HG02759 (cell line): Measurements from ENCODE around the gene AQP12A.
"Not testable (repeated sequence)": the region's sequence is repeated elsewhere in the genome, so short reads cannot be mapped to it uniquely, and the experiment has no call there.

Experiments used
- ATAC-seq: cut with Tn5 transposase; IDR thresholded peaks from one replicate; pipeline ENCODE4 v1.9.1; 2021; ENCODE audit warnings: mild to moderate bottlenecking, moderate library complexity; ENCODE audit not compliant: unreplicated experiment

AQP12A gene

GRCh38 chr2:240659883-240660282 is 31.8 kb upstream of the AQP12A start:
- ATAC-seq, result not testable (repeated sequence)

DNA sequence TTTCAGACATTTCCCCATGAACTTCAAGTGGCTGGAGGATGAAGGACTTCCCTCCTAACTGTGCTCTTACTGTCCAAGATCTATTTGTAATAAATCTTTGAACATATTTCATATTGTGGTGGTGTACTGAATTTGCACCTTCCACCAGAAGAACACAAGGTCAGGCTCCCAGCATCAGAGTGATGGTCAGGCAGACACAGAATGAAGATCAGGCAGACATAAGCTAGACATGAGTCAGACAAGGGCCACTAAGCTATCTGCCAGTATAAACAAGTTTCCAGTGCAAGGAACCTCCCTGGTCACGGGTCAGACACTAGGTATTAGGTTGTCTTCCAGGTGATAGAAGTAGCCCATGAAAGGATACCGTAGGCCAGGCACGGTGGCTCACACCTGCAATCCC is 29.0 kb upstream of the AQP12A start:
- no peak for ATAC-seq

DNA sequence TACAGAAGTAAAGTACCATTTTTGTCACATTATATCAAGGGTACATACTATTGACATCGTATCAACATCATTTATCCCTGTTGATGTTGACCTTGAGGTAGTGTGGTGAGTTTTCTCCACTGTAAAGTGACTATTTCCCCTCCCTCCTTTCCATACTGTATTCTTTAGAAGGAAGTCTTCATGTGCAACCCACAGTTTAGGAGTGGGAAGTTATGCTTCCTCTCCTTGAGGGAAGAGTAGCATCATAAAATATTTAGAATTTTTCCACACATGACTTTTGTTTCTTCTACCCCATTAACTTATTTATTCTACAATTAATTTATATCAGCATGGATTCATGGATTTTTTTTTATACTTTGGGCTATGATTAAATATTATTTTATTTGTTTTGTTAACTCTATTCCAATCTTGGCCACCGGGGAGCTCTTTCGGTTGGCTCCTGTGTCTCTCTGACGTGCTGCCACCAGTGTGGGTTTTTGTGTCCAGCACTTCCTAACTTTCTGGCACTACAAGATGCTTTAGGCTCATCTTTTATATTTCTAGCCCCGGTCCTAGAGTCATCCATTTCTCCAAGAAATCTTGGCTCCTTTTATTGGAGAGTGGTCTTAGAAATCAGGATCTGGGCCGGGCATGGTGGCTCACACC is 28.0 kb upstream of the AQP12A start:
- no peak for ATAC-seq

- ATAC-seq, result no peak
These were observed 27.0 kb upstream of the AQP12A start for GRCh38 chr2:240664622-240665021.

GRCh38 chr2:240670402-240670801 is 21.3 kb upstream of the AQP12A start:
- ATAC-seq, result no peak

DNA sequence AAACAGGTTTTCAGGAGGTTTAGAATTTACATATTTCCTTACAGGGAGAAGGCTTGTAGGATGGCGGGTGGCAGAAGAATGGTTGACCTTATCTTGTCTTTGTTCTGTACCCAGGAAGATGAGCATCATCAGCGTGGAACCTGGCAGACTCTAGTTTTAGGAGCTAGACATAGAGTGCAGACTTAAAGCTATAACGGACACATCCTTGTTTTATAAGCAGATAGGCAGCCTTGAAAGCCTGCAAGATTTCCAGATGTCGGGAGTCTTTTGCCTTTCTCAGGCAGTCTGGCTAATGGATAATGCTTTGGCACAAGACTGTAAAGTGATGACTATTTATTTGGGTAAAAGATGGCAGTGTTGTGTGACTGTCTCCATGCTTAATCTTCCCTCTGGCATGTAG is 20.7 kb upstream of the AQP12A start:
- ATAC-seq, result no peak

DNA sequence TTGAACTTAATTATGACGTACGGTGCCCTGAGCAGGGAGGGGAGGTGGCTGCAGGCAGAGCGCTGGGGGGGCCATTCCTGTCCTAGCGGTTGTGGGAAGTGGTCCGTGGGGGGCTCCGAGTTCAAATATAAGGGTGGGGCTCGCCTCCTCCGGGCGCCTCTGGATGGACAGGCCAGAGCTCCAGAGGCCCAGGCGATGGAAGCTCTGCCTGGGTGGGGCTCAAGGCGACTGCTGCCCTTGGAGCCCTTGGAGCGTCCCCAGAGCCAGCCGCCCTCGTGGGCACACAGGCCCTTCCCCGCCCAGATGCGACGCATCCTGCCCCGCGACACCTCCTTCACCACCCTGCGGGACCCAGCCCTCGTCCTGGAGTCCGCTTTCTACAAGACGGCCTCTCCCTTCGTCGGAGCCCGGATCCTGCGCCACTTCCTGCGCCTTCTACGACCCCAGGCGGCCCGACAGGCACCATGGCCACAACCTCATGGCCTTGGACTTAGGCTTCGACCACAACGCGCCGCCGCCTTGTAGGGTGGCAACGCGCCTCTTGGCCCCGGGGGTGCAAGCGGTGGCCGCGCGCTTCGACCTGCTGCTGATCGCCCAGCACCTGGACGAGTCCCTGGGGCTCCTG is 19.5 kb upstream of the AQP12A start:
- no peak for ATAC-seq

DNA sequence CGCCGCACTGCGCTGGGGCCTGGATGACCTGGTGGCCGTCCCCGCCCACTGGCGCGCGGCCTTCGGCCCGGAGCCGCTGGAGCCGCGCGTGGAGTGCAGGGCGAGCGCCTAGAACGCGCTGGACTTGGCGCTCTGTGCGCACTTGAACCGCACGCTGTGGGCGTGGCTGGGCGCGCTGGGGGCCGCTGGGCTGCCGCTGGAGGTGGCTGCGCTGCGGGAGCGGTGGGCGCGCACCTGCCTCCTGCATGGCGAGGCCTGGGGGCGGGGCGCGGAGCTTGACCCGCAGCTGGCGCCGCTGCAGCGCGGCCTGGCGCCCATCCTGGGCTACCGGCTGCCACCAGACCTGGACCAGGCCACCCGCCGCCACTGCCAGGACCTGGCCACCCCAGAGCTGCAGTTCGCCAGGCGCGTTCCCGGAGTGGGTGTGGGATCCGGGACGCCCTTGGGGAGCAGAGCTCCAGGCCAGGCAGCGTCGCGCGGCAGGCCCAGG is 18.9 kb upstream of the AQP12A start:
- ATAC-seq, result no peak

DNA sequence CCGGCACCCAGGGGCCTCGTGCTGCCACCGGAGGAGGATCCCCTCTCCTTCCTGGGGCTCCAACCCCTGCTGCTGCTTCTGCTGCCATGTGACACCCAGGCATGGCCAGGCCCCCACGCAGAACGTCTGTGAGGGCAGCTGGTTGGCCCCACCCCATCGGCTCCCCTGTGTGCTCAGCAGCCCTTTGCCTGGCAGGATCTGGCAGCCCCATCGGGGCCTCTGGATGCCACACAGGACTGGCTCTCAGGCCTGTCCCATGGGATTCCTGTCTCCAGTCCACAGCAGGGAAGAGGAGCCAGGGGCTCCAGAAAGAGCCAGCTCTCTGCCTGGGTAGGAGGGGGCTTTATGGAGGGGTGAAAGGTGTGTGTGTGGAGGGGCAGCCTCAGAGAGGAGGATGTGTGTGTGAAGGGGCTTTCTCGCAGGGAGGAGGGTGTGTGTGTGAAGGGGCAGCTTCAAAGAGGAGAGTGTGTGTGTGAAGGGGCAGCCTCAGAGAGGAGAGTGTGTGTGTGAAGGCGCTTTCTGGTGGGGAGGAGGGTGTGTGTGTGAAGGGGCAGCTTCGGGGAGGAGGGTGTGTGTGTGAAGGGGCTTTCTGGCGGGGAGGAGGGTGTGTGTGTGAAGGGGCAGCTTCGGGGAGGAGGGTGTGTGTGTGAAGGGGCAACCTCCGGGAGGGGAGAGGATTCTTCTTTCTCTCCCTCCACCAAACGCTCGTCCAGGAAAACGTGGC is 17.0 kb upstream of the AQP12A start:
- not testable (repeated sequence) for ATAC-seq

GRCh38 chr2:240675345-240675744 is 16.3 kb upstream of the AQP12A start:
- not testable (repeated sequence) for ATAC-seq

- ATAC-seq, result not testable (repeated sequence)
These were observed 13.6 kb upstream of the AQP12A start for GRCh38 chr2:240678043-240678442.

DNA sequence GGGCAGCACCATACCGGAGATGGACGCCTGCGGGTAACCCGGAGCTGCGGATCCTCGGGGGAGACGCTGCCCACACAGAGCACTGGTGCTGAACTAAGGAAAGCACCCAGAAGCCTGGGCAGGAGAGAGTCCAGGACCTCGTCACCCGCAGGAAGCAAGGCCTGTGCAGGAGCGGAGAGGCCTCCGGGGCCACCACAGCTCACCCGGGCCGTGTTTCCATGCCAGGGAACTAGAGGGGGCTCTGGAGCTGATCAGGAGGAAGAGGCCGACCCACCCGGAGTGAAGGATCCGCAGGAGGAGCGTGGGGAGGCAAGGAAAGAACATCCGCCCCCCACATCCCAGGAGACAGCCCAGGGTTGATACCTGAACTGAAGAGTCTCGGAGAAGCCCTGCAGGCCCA is 12.8 kb upstream of the AQP12A start:
- not testable (repeated sequence) for ATAC-seq

- not testable (repeated sequence) for ATAC-seq
These were observed 11.5 kb upstream of the AQP12A start for GRCh38 chr2:240680185-240680584.

GRCh38 chr2:240682431-240683224 is 9.0 kb upstream of the AQP12A start, which contains the start of gene AQP12B:
Gene AQP12B (minus strand): TSS chr2:240682885. CDS start chr2:240682837, 48 bp downstream.
- ATAC-seq, result not testable (repeated sequence)

DNA sequence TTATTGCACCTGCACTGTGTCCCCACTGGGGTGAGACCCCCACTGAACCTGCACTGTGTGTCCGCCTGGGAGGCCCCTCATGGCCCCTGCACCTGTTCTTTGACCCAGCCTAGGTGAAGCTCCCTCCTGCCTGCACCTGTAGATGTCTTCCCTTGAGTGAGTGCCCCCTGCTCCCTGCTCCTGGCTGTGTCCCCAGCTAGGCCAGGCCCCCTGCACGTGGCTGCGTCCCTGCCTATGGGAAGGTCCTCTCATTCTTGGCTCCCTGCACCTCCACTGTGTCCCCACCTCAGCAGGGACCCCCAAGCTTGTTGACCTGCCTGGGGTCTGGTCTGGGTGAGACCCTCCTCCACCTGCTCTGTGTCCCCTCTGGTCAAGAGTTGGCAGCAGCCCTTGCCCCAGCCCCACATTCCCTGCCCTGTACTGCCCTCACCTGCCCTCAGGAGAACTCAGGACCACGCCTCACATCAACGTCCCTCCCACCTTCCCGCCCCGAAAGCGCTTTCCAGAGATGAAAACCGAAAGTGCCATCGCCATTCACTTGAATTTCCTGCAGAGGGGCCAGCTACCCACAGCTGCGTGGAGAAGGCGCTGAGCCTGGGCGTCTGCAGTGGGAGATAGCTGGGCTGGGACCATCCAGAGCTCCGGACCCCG is 8.2 kb upstream of the AQP12A start:
- not testable (repeated sequence) for ATAC-seq

GRCh38 chr2:240683980-240684728 is 7.5 kb upstream of the AQP12A start:
- not testable (repeated sequence) for ATAC-seq

- ATAC-seq, result no peak
These were observed 5.8 kb upstream of the AQP12A start for GRCh38 chr2:240685771-240686371.

GRCh38 chr2:240686460-240686859 is 5.2 kb upstream of the AQP12A start:
- no peak for ATAC-seq

- no peak for ATAC-seq
These were observed 4.5 kb upstream of the AQP12A start for GRCh38 chr2:240687045-240687740.
